Activated CD4-positive, alpha-beta memory T cell treated with anti-CD3 and anti-CD28 coated beads, Interleukin-2, amount 10 ng/mL, durations not matched to agents 7 days and 5 days (primary cell): ENCODE measurements around the gene SPOCK3. TPM values are rescaled to one million over a fixed set of nuclear protein-coding genes. Genes with fewer than 3 reads are reported as not detected.
"Not testable (repeated sequence)": the region's sequence is repeated elsewhere in the genome, so short reads cannot be mapped to it uniquely, and the experiment has no call there.

Source experiments
- CTCF ChIA-PET: fragments of 350-600 bp; sonication (Branson Sonifier 250); formaldehyde crosslinking; loops from one replicate; lab custom pipeline; 2021; ENCODE audit warnings: antibody characterized with exemption, inconsistent platforms; lab: Charles Lee
- POLR2A ChIA-PET: fragments of 350-600 bp; sonication (Branson Sonifier 250); formaldehyde crosslinking; loops from one replicate; lab custom pipeline; 2021; ENCODE audit warnings: antibody characterized with exemption; lab: Charles Lee
- DNase-seq: peaks from one replicate; pipeline ENCODE4 v3.0.0-alpha.2; 2020
- H3K27ac Mint-ChIP-seq: one replicate; pipeline ENCODE4 v1.8.0; 2021; ENCODE audit warnings: mild to moderate bottlenecking, mixed read lengths
- H3K27me3 Mint-ChIP-seq: one replicate; pipeline ENCODE4 v1.8.0; 2021; ENCODE audit warnings: mixed read lengths
- H3K36me3 Mint-ChIP-seq: one replicate; pipeline ENCODE4 v1.8.0; 2021; ENCODE audit warnings: low read depth, mixed read lengths
- H3K4me1 Mint-ChIP-seq: one replicate; pipeline ENCODE4 v1.8.0; 2021; ENCODE audit warnings: mixed read lengths
- H3K4me3 Mint-ChIP-seq: one replicate; pipeline ENCODE4 v1.8.0; 2021; ENCODE audit warnings: mild to moderate bottlenecking, mixed read lengths
- H3K9me3 Mint-ChIP-seq: one replicate; pipeline ENCODE4 v1.8.0; 2021; ENCODE audit warnings: mixed read lengths
- total RNA-seq, 2 experiments: library from RNA; stranded (reverse); gene quantifications; one replicate each; pipeline ENCODE4 v1.2.3, GENCODE V29; 2021

SPOCK3 gene
- total RNA-seq, 2 experiments from 2014 or later: not detected

- POLR2A ChIA-PET: no interaction called here
- Mint-ChIP-seq H3K27ac (no peak overlapping the region), H3K9me3 (no peaks in the 10 kb centered on the region), H3K4me1 (no peaks in the 10 kb centered on the region), H3K36me3 (no peaks in the 10 kb centered on the region), H3K27me3 (no peaks in the 10 kb centered on the region), H3K4me3 (no peak overlapping the region)
- CTCF ChIA-PET: no interaction called here
- DNase-seq: no peak
Measured at GRCh38 chr4:167014944-167015343, 219.3 kb downstream of the SPOCK3 start.

GRCh38 chr4:167003326-167003725, 231.0 kb downstream of the SPOCK3 start:
- peaks cover 4% of the 10 kb centered on the region for H3K9me3 Mint-ChIP-seq
- no peaks in the 10 kb centered on the region for H3K27me3 Mint-ChIP-seq
- no peaks in the 10 kb centered on the region for H3K36me3 Mint-ChIP-seq
- ChIA-PET POLR2A (no interaction called here), CTCF (no interaction called here)
- no peak overlapping the region for H3K27ac Mint-ChIP-seq
- no peaks in the 10 kb centered on the region for H3K4me1 Mint-ChIP-seq
- DNase-seq: no peak
- H3K4me3 Mint-ChIP-seq: no peak overlapping the region

- CTCF ChIA-PET: no interaction called here
Measured at GRCh38 chr4:167000141-167000852, 234.0 kb downstream of the SPOCK3 start.

GRCh38 chr4:166996216-166996615, 238.1 kb downstream of the SPOCK3 start:
- no peaks in the 10 kb centered on the region for H3K27me3 Mint-ChIP-seq
- ChIA-PET CTCF (no interaction called here), POLR2A (no interaction called here)

More at GRCh38 chr4:167000141-167000852, 234.0 kb downstream of the SPOCK3 start:
- Mint-ChIP-seq H3K4me3 (no peak overlapping the region), H3K4me1 (no peaks in the 10 kb centered on the region), H3K9me3 (peaks cover 4% of the 10 kb centered on the region), H3K27ac (no peak overlapping the region), H3K36me3 (no peaks in the 10 kb centered on the region), H3K27me3 (no peaks in the 10 kb centered on the region)
- POLR2A ChIA-PET: no interaction called here
- DNase-seq: no peak

GRCh38 chr4:166994686-166995085, 239.6 kb downstream of the SPOCK3 start:
- DNase-seq: no peak
- CTCF ChIA-PET: no interaction called here
- H3K9me3 Mint-ChIP-seq: no peaks in the 10 kb centered on the region
- POLR2A ChIA-PET: no interaction called here
- no peaks in the 10 kb centered on the region for H3K36me3 Mint-ChIP-seq
- H3K4me3 Mint-ChIP-seq: no peak overlapping the region
- no peaks in the 10 kb centered on the region for H3K4me1 Mint-ChIP-seq
- no peak overlapping the region for H3K27ac Mint-ChIP-seq
- no peaks in the 10 kb centered on the region for H3K27me3 Mint-ChIP-seq

More at GRCh38 chr4:166996216-166996615, 238.1 kb downstream of the SPOCK3 start:
- Mint-ChIP-seq H3K9me3 (no peaks in the 10 kb centered on the region), H3K36me3 (no peaks in the 10 kb centered on the region), H3K4me3 (no peak overlapping the region), H3K4me1 (no peaks in the 10 kb centered on the region), H3K27ac (no peak overlapping the region)
- DNase-seq: no peak

GRCh38 chr4:166991006-166991561, 243.2 kb downstream of the SPOCK3 start:
- Mint-ChIP-seq H3K27ac (no peak overlapping the region), H3K4me3 (no peak overlapping the region), H3K36me3 (no peaks in the 10 kb centered on the region), H3K9me3 (no peaks in the 10 kb centered on the region), H3K4me1 (no peaks in the 10 kb centered on the region), H3K27me3 (no peaks in the 10 kb centered on the region)
- POLR2A ChIA-PET: no interaction called here
- CTCF ChIA-PET: no interaction called here
- DNase-seq: no peak

GRCh38 chr4:166989886-166990285, 244.4 kb downstream of the SPOCK3 start:
- no peak overlapping the region for H3K27ac Mint-ChIP-seq
- POLR2A ChIA-PET: no interaction called here
- H3K4me3 Mint-ChIP-seq: no peak overlapping the region
- no peaks in the 10 kb centered on the region for H3K27me3 Mint-ChIP-seq
- CTCF ChIA-PET: no interaction called here
- no peak for DNase-seq
- no peaks in the 10 kb centered on the region for H3K36me3 Mint-ChIP-seq
- no peaks in the 10 kb centered on the region for H3K4me1 Mint-ChIP-seq
- no peaks in the 10 kb centered on the region for H3K9me3 Mint-ChIP-seq

GRCh38 chr4:166987026-166987425, 247.3 kb downstream of the SPOCK3 start:
- Mint-ChIP-seq H3K4me1 (no peaks in the 10 kb centered on the region), H3K4me3 (no peak overlapping the region), H3K36me3 (no peaks in the 10 kb centered on the region), H3K9me3 (no peaks in the 10 kb centered on the region), H3K27me3 (no peaks in the 10 kb centered on the region), H3K27ac (no peak overlapping the region)
- ChIA-PET POLR2A (no interaction called here), CTCF (no interaction called here)
- DNase-seq: no peak

GRCh38 chr4:166981847-166982246, 252.4 kb downstream of the SPOCK3 start:
- Mint-ChIP-seq H3K27me3 (no peaks in the 10 kb centered on the region), H3K4me1 (no peaks in the 10 kb centered on the region), H3K36me3 (no peaks in the 10 kb centered on the region), H3K27ac (no peak overlapping the region), H3K4me3 (no peak overlapping the region), H3K9me3 (no peaks in the 10 kb centered on the region)
- CTCF ChIA-PET: no interaction called here
- no peak for DNase-seq
- POLR2A ChIA-PET: no interaction called here

GRCh38 chr4:166980419-166980818, 253.9 kb downstream of the SPOCK3 start:
- POLR2A ChIA-PET: no interaction called here
- CTCF ChIA-PET: no interaction called here

GRCh38 chr4:166977596-166977995, 256.7 kb downstream of the SPOCK3 start:
- H3K36me3 Mint-ChIP-seq: no peaks in the 10 kb centered on the region
- no peak overlapping the region for H3K4me3 Mint-ChIP-seq
- H3K27ac Mint-ChIP-seq: no peak overlapping the region
- no peak for DNase-seq
- CTCF ChIA-PET: no interaction called here
- H3K4me1 Mint-ChIP-seq: no peaks in the 10 kb centered on the region
- POLR2A ChIA-PET: no interaction called here
- H3K27me3 Mint-ChIP-seq: no peaks in the 10 kb centered on the region
- H3K9me3 Mint-ChIP-seq: no peaks in the 10 kb centered on the region

More at GRCh38 chr4:166980419-166980818, 253.9 kb downstream of the SPOCK3 start:
- no peak for DNase-seq
- H3K9me3 Mint-ChIP-seq: no peaks in the 10 kb centered on the region
- H3K4me3 Mint-ChIP-seq: no peak overlapping the region
- H3K27me3 Mint-ChIP-seq: no peaks in the 10 kb centered on the region
- no peaks in the 10 kb centered on the region for H3K4me1 Mint-ChIP-seq
- no peak overlapping the region for H3K27ac Mint-ChIP-seq
- no peaks in the 10 kb centered on the region for H3K36me3 Mint-ChIP-seq

- no peaks in the 10 kb centered on the region for H3K36me3 Mint-ChIP-seq
- H3K27me3 Mint-ChIP-seq: no peaks in the 10 kb centered on the region
- no peak overlapping the region for H3K27ac Mint-ChIP-seq
- peaks cover 7% of the 10 kb centered on the region for H3K9me3 Mint-ChIP-seq
- no peak overlapping the region for H3K4me3 Mint-ChIP-seq
- no peak for DNase-seq
- ChIA-PET CTCF (no interaction called here), POLR2A (no interaction called here)
- no peaks in the 10 kb centered on the region for H3K4me1 Mint-ChIP-seq
Measured at GRCh38 chr4:166972071-166972470, 262.2 kb downstream of the SPOCK3 start.

GRCh38 chr4:166968219-166968618, 266.1 kb downstream of the SPOCK3 start:
- H3K27ac Mint-ChIP-seq, H3K4me3 Mint-ChIP-seq, H3K36me3 Mint-ChIP-seq, H3K4me1 Mint-ChIP-seq, CTCF ChIA-PET, H3K27me3 Mint-ChIP-seq, POLR2A ChIA-PET, DNase-seq, H3K9me3 Mint-ChIP-seq: not testable (repeated sequence)

GRCh38 chr4:166965562-166965961, 268.7 kb downstream of the SPOCK3 start:
- ChIA-PET POLR2A (no interaction called here), CTCF (no interaction called here)
- Mint-ChIP-seq H3K27ac (no peak overlapping the region), H3K36me3 (no peaks in the 10 kb centered on the region), H3K9me3 (peaks cover 7% of the 10 kb centered on the region), H3K4me1 (no peaks in the 10 kb centered on the region), H3K27me3 (no peaks in the 10 kb centered on the region), H3K4me3 (no peak overlapping the region)
- DNase-seq: no peak
